LNCAP (cell line): ENCODE data around the gene PGAP6.

ENCODE experiments used
- TF ChIP-seq, protein P1 (sequence below): fragments of 450-650 bp; IDR thresholded peaks from 2 replicates; pipeline ENCODE4 v1.5.1; 2017; ENCODE audit warnings: mild to moderate bottlenecking

Gene PGAP6

GRCh38 chr16:386641-387156 lies 4.9 kb upstream of the PGAP6 start:
- TF ChIP-seq, protein P1, sequence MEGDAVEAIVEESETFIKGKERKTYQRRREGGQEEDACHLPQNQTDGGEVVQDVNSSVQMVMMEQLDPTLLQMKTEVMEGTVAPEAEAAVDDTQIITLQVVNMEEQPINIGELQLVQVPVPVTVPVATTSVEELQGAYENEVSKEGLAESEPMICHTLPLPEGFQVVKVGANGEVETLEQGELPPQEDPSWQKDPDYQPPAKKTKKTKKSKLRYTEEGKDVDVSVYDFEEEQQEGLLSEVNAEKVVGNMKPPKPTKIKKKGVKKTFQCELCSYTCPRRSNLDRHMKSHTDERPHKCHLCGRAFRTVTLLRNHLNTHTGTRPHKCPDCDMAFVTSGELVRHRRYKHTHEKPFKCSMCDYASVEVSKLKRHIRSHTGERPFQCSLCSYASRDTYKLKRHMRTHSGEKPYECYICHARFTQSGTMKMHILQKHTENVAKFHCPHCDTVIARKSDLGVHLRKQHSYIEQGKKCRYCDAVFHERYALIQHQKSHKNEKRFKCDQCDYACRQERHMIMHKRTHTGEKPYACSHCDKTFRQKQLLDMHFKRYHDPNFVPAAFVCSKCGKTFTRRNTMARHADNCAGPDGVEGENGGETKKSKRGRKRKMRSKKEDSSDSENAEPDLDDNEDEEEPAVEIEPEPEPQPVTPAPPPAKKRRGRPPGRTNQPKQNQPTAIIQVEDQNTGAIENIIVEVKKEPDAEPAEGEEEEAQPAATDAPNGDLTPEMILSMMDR, result no peak; the same call in 1 of the 2 replicates

DNA sequence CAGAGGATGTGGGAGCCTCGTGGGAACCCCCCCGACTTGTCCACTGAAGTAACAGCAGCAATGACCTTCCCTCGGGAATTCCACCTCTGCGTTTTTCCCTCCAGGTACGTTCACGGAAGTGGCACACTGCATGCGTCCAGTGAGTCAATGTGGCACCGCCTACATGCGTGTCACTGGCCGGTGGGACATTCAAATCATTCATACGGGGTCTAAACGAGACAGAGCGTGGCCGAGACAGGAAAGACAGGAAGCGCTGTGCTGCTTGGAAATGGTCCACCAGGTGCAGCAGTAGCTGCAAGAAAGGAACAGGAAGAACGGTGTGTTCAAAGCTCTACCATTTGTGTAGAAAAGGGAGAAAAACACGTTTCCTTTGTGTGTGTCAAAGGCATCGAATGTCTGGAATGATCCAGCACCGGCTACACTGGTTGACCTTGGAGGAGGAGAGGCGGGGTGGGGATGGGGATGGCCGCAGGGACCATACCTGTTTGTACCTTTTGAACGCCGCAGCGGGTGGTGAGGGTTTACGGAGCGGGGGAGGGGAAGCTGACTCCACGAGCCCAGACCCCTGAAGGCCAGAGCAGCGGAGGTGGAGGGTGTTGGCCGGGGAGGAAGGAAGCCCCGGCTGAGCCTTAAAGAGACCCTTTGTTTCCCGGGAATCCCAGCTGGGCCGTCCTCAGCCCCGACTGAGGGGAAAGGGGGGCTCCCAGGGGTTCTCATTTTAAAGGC lies 1.7 kb upstream of the PGAP6 start:
- TF ChIP-seq, protein P1, result no peak

GRCh38 chr16:381012-381788 lies 578 bp downstream of the PGAP6 start:
- TF ChIP-seq, protein P1, result no peak

DNA sequence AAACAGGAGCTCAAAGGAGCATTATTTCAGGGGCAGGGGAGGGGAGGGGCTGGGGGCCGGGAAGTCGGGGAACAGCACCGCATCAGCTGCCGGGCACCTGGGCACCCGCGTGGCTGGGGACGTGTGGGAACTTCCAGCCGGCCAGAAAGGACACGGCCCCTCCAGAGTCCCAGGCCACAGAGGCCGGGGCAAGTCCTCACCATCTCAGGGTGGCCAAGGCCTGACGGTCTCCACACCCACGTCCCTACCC lies 1.1 kb downstream of the PGAP6 start:
- TF ChIP-seq, protein P1, result no peak

DNA sequence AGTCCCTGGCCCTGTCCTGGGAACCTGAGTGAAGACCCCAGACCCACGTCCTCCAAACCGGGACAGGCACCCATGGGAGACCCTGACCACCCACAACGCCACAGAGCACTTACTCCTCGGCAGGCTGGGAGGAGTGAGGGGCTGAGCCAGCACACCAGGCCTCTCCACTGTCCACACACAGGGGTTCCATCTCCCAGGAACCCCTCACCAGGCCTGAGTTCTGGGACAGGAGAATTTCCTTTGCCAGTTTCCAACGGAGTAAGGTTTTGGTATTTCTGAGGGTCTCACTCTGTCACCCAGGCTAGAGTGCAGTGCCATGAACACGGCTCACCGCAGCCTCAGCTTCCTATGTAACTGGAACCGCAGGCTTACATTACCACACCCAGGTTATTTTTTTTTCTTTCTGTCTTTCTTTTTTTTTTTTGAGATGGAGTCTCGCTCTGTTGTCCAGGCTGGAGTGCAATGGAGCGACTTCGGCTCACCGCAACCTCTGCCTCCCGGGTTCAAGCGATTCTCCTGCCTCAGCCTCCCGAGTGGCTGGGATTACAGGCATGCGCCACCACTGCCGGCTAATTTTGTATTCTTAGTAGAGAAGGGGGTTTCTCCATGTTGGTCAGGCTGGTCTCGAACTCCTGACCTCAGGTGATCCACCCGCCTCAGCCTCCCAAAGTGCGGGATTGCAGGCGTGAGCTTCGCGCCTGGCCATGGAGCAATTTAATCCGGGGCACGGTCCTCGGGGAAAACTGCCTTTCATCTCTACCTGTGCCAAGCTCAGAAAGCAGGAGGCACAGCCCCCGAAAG lies 1.6 kb downstream of the PGAP6 start:
- TF ChIP-seq, protein P1, result no peak

DNA sequence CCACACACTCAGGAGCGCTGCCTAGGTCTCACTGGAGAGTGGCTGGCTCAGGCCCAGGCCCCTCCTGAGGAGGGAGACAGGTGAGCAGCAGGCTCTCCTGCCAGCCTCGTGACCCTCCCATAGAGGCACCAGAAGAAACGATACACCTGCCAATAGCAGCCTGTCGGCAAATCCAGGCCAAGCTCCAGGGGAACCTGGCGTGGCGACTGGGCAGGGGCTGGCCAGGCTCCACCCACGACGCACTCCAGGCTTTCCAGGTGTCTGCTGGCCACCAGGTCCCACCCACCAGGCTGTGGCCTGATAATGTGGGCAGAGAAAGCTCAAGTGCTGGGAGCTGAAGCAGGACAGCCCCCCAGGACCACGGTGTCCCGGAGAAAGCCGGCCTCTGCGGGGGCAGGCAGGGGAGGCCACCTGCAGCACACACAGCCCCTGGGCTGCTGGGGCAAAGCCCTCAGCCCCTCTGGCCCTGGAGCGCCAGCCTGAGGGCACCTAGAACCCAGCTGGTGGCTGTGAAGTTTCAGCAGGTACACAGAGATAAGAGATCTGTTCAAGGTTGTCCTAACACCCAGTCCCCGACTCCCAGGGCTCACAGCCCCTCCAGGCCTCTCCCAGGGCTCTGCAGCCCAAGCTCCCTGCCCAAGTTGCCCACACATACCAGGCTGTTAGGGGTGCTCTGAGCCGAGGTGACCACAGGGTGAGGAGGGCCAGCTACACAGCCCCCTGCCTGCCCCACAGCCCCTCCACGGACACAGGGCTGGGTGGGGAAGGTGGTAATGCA lies 2.4 kb downstream of the PGAP6 start:
- TF ChIP-seq, protein P1, result no peak

GRCh38 chr16:378821-379182 lies 3.0 kb downstream of the PGAP6 start:
- TF ChIP-seq, protein P1, result no peak
